H1 (cell line): ENCODE results near the gene ORAI1. TPM values are rescaled to one million over a fixed set of nuclear protein-coding genes. Genes with fewer than 3 reads are reported as not detected.

Experiments used
- CTCF ChIA-PET: fragments of 300-600 bp; sonication (Branson Sonifier 250); formaldehyde crosslinking; loops from one replicate; lab custom pipeline; 2021; ENCODE audit not compliant: partially characterized antibody; lab: Charles Lee
- POLR2A ChIA-PET: fragments of 300-600 bp; sonication (Branson Sonifier 250); formaldehyde crosslinking; loops from one replicate; lab custom pipeline; 2021; ENCODE audit warnings: inconsistent platforms; ENCODE audit not compliant: partially characterized antibody; lab: Charles Lee
- DNase-seq, 2 experiments: peaks; one replicate each; pipeline versions ENCODE4 v3.0.0 to v3.0.0-alpha.2; 2010 to 2022; ENCODE audit warnings: low spot score in 2 of 2, low read depth in 1 of 2, mixed read lengths in 1 of 2
- FAIRE-seq: peaks from 2 replicates; lab custom pipeline; 2011; peaks lifted over from hg19 to GRCh38; lab: Jason Lieb, UNC
- H2AFZ ChIP-seq: 2 replicates; pipeline ENCODE4 v1.8.1; 2012; ENCODE audit warnings: low read length, inconsistent platforms
- H2AK5ac ChIP-seq: 2 replicates; pipeline ENCODE4 v1.6.1; 2013; ENCODE audit warnings: low read depth, low read length
- H2BK120ac ChIP-seq: replicated peaks from 2 replicates; pipeline ENCODE3; 2013; ENCODE audit warnings: low read depth, low read length, inconsistent platforms
- H2BK12ac ChIP-seq: 2 replicates; pipeline ENCODE4 v1.6.1; 2013; ENCODE audit warnings: low read depth, low read length
- H2BK15ac ChIP-seq: 2 replicates; pipeline ENCODE4 v1.6.1; 2013; ENCODE audit warnings: low read length
- H2BK20ac ChIP-seq: 2 replicates; pipeline ENCODE4 v1.6.1; 2013; ENCODE audit warnings: low read length
- H2BK5ac ChIP-seq: 2 replicates; pipeline ENCODE4 v1.6.1; 2013; ENCODE audit warnings: low read depth, low read length
- H3K14ac ChIP-seq: 2 replicates; pipeline ENCODE4 v1.6.1; 2013; ENCODE audit warnings: inconsistent platforms; ENCODE audit not compliant: insufficient read length
- H3K18ac ChIP-seq: 2 replicates; pipeline ENCODE4 v1.6.1; 2013; ENCODE audit warnings: low read length; ENCODE audit errors: extremely low read depth
- H3K23ac ChIP-seq: 2 replicates; pipeline ENCODE4 v1.6.1; 2013; ENCODE audit warnings: inconsistent platforms; ENCODE audit not compliant: insufficient read length
- H3K23me2 ChIP-seq: 2 replicates; pipeline ENCODE4 v1.6.1; 2013; ENCODE audit warnings: low read depth, low read length
- H3K27ac ChIP-seq: 2 replicates; pipeline ENCODE4 v1.6.1; 2011; ENCODE audit warnings: low read depth, low read length, inconsistent platforms
- H3K27me3 ChIP-seq, 4 experiments: replicated peaks in 1 of 4; 1 replicate in 1 of 4; 2 replicates in 3 of 4; pipeline versions ENCODE4 v1.6.1 to v1.8.1; 2011 to 2013; ENCODE audit warnings: low read length in 3 of 4, mild to moderate bottlenecking in 3 of 4, inconsistent platforms in 2 of 4, mixed read lengths in 2 of 4, moderate library complexity in 1 of 4; ENCODE audit not compliant: control insufficient read depth in 3 of 4, insufficient read depth in 3 of 4; ENCODE audit errors: extremely low read depth in 1 of 4
- H3K36me3 ChIP-seq, 4 experiments: 2 replicates each; pipeline versions ENCODE4 v1.6.1 to v1.8.1; 2011 to 2013; ENCODE audit warnings: mild to moderate bottlenecking in 4 of 4, low read length in 3 of 4, moderate library complexity in 2 of 4, control low read depth in 1 of 4, inconsistent platforms in 1 of 4; ENCODE audit not compliant: insufficient read depth in 4 of 4, control insufficient read depth in 2 of 4
- H3K4ac ChIP-seq: replicated peaks from 2 replicates; pipeline ENCODE3; 2013; ENCODE audit warnings: low read length, low read depth, mixed read lengths, inconsistent platforms; ENCODE audit not compliant: insufficient read length
- H3K4me1 ChIP-seq, 4 experiments: replicated peaks in 1 of 4; 1 replicate in 1 of 4; 2 replicates in 3 of 4; pipeline versions ENCODE4 v1.6.1 to v1.8.1; 2011 to 2013; ENCODE audit warnings: low read length in 3 of 4, inconsistent platforms in 2 of 4, mixed read lengths in 1 of 4; ENCODE audit not compliant: insufficient read depth in 4 of 4, control insufficient read depth in 3 of 4
- H3K4me2 ChIP-seq, 2 experiments: 2 replicates each; pipeline versions ENCODE4 v1.6.1 to v1.8.1; 2011 to 2013; ENCODE audit warnings: low read depth in 2 of 2, low read length in 2 of 2, control low read depth in 1 of 2, inconsistent platforms in 1 of 2, mild to moderate bottlenecking in 1 of 2; ENCODE audit not compliant: insufficient read depth in 1 of 2
- H3K4me3 ChIP-seq, 4 experiments: fragments of 200-600, 300-600 bp in 1 of 4; sonication (generic), shearing (Covaris generic), sonication (Bioruptor Twin) in 1 of 4; 2 replicates each; pipeline versions ENCODE4 v1.5.1 to v1.8.1; 2011 to 2016; ENCODE audit warnings: low read length in 4 of 4, low read depth in 3 of 4, control low read depth in 2 of 4, inconsistent platforms in 2 of 4, mild to moderate bottlenecking in 2 of 4, mixed read lengths in 1 of 4, moderate library complexity in 1 of 4; ENCODE audit not compliant: insufficient read depth in 2 of 4; ENCODE audit errors: extremely low read depth in 1 of 4
- H3K56ac ChIP-seq: replicated peaks from 2 replicates; pipeline ENCODE3; 2013; ENCODE audit warnings: low read depth, mild to moderate bottlenecking, mixed read lengths, low read length, inconsistent platforms; ENCODE audit not compliant: insufficient read length
- H3K79me1 ChIP-seq: 2 replicates; pipeline ENCODE4 v1.6.1; 2013; ENCODE audit warnings: low read depth, low read length, control low read depth
- H3K79me2 ChIP-seq, 2 experiments: 2 replicates each; pipeline versions ENCODE4 v1.6.1 to v1.8.1; 2012 to 2013; ENCODE audit warnings: low read length in 2 of 2, mild to moderate bottlenecking in 2 of 2, inconsistent platforms in 1 of 2; ENCODE audit not compliant: insufficient read depth in 2 of 2, control insufficient read depth in 1 of 2
- H3K9ac ChIP-seq, 4 experiments: replicated peaks in 1 of 4; 1 replicate in 1 of 4; 2 replicates in 3 of 4; pipeline versions ENCODE4 v1.6.1 to v1.8.1; 2011 to 2013; ENCODE audit warnings: low read depth in 3 of 4, low read length in 3 of 4, control low read depth in 2 of 4, mild to moderate bottlenecking in 2 of 4, moderate library complexity in 2 of 4, inconsistent platforms in 1 of 4; ENCODE audit errors: extremely low read depth in 1 of 4
- H3K9me3 ChIP-seq, 2 experiments: 2 replicates each; pipeline versions ENCODE4 v1.6.1 to v1.8.1; 2012 to 2013; ENCODE audit warnings: mild to moderate bottlenecking in 2 of 2, moderate library complexity in 2 of 2, control low read depth in 1 of 2, inconsistent platforms in 1 of 2, low read depth in 1 of 2, low read length in 1 of 2, mixed read lengths in 1 of 2; ENCODE audit not compliant: insufficient read depth in 2 of 2
- H4K20me1 ChIP-seq, 2 experiments: replicated peaks in 1 of 2; 2 replicates each; pipeline versions ENCODE3 to v1.8.1; 2011 to 2013; ENCODE audit warnings: inconsistent platforms in 2 of 2, low read length in 2 of 2, mild to moderate bottlenecking in 1 of 2; ENCODE audit not compliant: insufficient read depth in 2 of 2, control insufficient read depth in 1 of 2
- H4K5ac ChIP-seq: 2 replicates; pipeline ENCODE4 v1.6.1; 2013; ENCODE audit warnings: low read length, low read depth, mixed read lengths, inconsistent platforms; ENCODE audit not compliant: insufficient read length
- H4K8ac ChIP-seq: 2 replicates; pipeline ENCODE4 v1.8.0; 2013; ENCODE audit warnings: mild to moderate bottlenecking, moderate library complexity, low read length, inconsistent platforms; ENCODE audit not compliant: insufficient read depth; ENCODE audit errors: extremely low read depth
- H4K91ac ChIP-seq: replicated peaks from 2 replicates; pipeline ENCODE3; 2013; ENCODE audit warnings: low read length, mixed read lengths, inconsistent platforms; ENCODE audit not compliant: insufficient read length
- ASH2L ChIP-seq: fragments of 200-600, 300-600 bp; sonication (generic); IDR thresholded peaks from one replicate; pipeline ENCODE4 v1.7.1; 2017; ENCODE audit warnings: low read length
- CHD2 ChIP-seq: IDR thresholded peaks from 2 replicates; pipeline ENCODE4 v1.6.1; 2012; ENCODE audit warnings: low read length, improper control_type of control experiment
- EP300 ChIP-seq, 2 experiments: IDR thresholded peaks; 1 replicate in 1 of 2; 2 replicates in 1 of 2; pipeline ENCODE4 v1.6.1; 2011 to 2012; ENCODE audit warnings: low read depth in 2 of 2, low read length in 2 of 2, mild to moderate bottlenecking in 2 of 2, borderline replicate concordance in 1 of 2, inconsistent platforms in 1 of 2, moderate library complexity in 1 of 2
- HDAC2 ChIP-seq, 2 experiments: fragments of 300-600 bp in 1 of 2; sonication (generic) in 1 of 2; IDR thresholded peaks; 2 replicates each; pipeline ENCODE4 v1.6.1; 2011 to 2012; ENCODE audit warnings: low read depth in 2 of 2, low read length in 2 of 2, mild to moderate bottlenecking in 2 of 2, moderate library complexity in 2 of 2, borderline replicate concordance in 1 of 2, inconsistent platforms in 1 of 2
- MAFK ChIP-seq: IDR thresholded peaks from 2 replicates; pipeline ENCODE4 v1.6.1; 2012; ENCODE audit warnings: low read depth, mild to moderate bottlenecking, improper control_type of control experiment, low read length
- RFX5 ChIP-seq: IDR thresholded peaks from 2 replicates; pipeline ENCODE4 v1.6.1; 2011; ENCODE audit warnings: low read depth, low read length, improper control_type of control experiment, borderline replicate concordance
- RXRA ChIP-seq: IDR thresholded peaks from 2 replicates; pipeline ENCODE4 v1.6.1; 2011; ENCODE audit warnings: low read depth, mild to moderate bottlenecking, low read length, moderate library complexity; ENCODE audit not compliant: insufficient read depth
- SP1 ChIP-seq: IDR thresholded peaks from 2 replicates; pipeline ENCODE4 v1.6.1; 2011; ENCODE audit warnings: low read depth, low read length
- SRF ChIP-seq: IDR thresholded peaks from 2 replicates; pipeline ENCODE4 v1.6.1; 2011; ENCODE audit warnings: mild to moderate bottlenecking, low read depth, low read length, moderate library complexity
- TBP ChIP-seq: IDR thresholded peaks from 2 replicates; pipeline ENCODE4 v1.6.1; 2011; ENCODE audit warnings: low read depth, low read length, improper control_type of control experiment
- TCF12 ChIP-seq: IDR thresholded peaks from 2 replicates; pipeline ENCODE4 v1.6.1; 2011; ENCODE audit warnings: low read depth, mild to moderate bottlenecking, low read length
- WGBS, 2 experiments: shearing (Covaris generic) in 1 of 2; methylation state at CpG; one replicate each; pipeline versions ENCODE4 v1.1.6 to v1.1.7; 2013 to 2015; ENCODE audit warnings: low lambda C conversion rate in 2 of 2, mixed read lengths in 2 of 2, inconsistent platforms in 1 of 2, low coverage in 1 of 2, missing lambda C conversion rate in 1 of 2; ENCODE audit not compliant: insufficient replicate concordance in 2 of 2, insufficient coverage in 1 of 2, insufficient read length in 1 of 2; ENCODE audit errors: extremely low coverage in 1 of 2, missing lambda C conversion rate in 1 of 2; 5-methylcytosine and 5-hydroxymethylcytosine counted together
- polyA plus RNA-seq, 7 experiments: library from polyadenylated mRNA; depleted of rRNA in 3 of 7; stranded (reverse) in 5 of 7; unstranded in 2 of 7; fragments of >200 nt in 5 of 7; fragments of 200-250 nt in 2 of 7; gene quantifications; 1 replicate in 5 of 7; 2 replicates in 1 of 7; 4 replicates in 1 of 7; pipeline versions ENCODE4 v1.2.1 to v1.2.3, GENCODE V29; 2011 to 2013; ENCODE audit warnings: missing spikeins in 2 of 7, mixed read lengths in 2 of 7
- total RNA-seq: library from RNA; stranded (reverse); fragmentation: NEBNext Ultra II Directional; extraction: Animal tissue kit (Norgen Biotek cat#: 25700); gene quantifications from 2 replicates; pipeline ENCODE4 v1.2.1, GENCODE V29; 2021
- TF ChIP-seq, protein P1 (sequence below), 3 experiments: IDR thresholded peaks; 1 replicate in 2 of 3; 2 replicates in 1 of 3; pipeline versions ENCODE4 v1.5.1 to v1.6.1; 2011; ENCODE audit warnings: low read length in 3 of 3, mild to moderate bottlenecking in 3 of 3, inconsistent platforms in 2 of 3, low read depth in 1 of 3, moderate library complexity in 1 of 3; ENCODE audit not compliant: insufficient read depth in 1 of 3; ENCODE audit errors: control extremely low read depth in 1 of 3

ORAI1 gene
- total and polyA plus RNA-seq, 2 of the 8 experiments (the other 6 are each of a cell fraction or from before 2014, with no cell fraction given): 29.9 to 71.5 TPM

GRCh38 chr12:121641343-121641630 lies 15.0 kb downstream of the ORAI1 start:
- Histone ChIP-seq H3K4me1 (peaks cover 0 to 3% (median 0%) of the 10 kb centered on the region in 4 experiments; a peak in 1 of 7 replicates), H2BK12ac (no peak overlapping the region), H2BK120ac (no peak overlapping the region), H3K56ac (no peak overlapping the region), H3K79me1 (peaks cover 20% of the 10 kb centered on the region), H4K20me1 (peaks cover 0 to 16% of the 10 kb centered on the region in 2 experiments), H3K4me3 (no peak overlapping the region), H3K4me2 (no peak overlapping the region), H4K91ac (no peak overlapping the region), H3K14ac (no peak overlapping the region), H3K23me2 (no peaks in the 10 kb centered on the region), H3K27me3 (no peaks in the 10 kb centered on the region), H3K9ac (no peak overlapping the region), H3K4ac (no peak overlapping the region), H2BK5ac (peak overlapping the region; percentile 73; the same call in 1 of the 2 replicates), H2BK15ac (no peak overlapping the region), H3K9me3 (no peaks in the 10 kb centered on the region), H2AK5ac (no peak overlapping the region), H3K27ac (no peak overlapping the region), H3K23ac (no peak overlapping the region), H2AFZ (no peak overlapping the region), H3K36me3 (peaks cover 0 to 13% (median 3%) of the 10 kb centered on the region in 4 experiments; a peak in 2 of 8 replicates), H3K18ac (no peak overlapping the region), H4K5ac (no peak overlapping the region), H2BK20ac (no peak overlapping the region), H4K8ac (no peak overlapping the region; the same call in 1 of the 2 replicates), H3K79me2 (peaks cover 0 to 27% of the 10 kb centered on the region in 2 experiments; a peak in 3 of 4 replicates)
- ChIA-PET POLR2A (interaction anchor here (1.0 to 9.8 kb wide), 10 partner anchors 8 to 81 kb away, joined by 3 to 70 read pairs (median 5); partner anchors contain the start of gene ORAI1), CTCF (interaction anchor here (0.6 to 3.0 kb wide), 6 partner anchors 10 to 153 kb away, joined by 3 to 17 read pairs (median 4); partner anchors contain the start of genes MORN3 and RHOF)
- no peak for FAIRE-seq
- DNase-seq: no peak
- 96% methylated on average over 18 of the region's 18 CpGs; no CpG with 5 or more reads in 1 of the 2 experiments for WGBS, 2 experiments
- TF ChIP-seq MAFK: no peak
- no peak for TF ChIP-seq TCF12
- no peak for TF ChIP-seq HDAC2 (IDR thresholded peaks at IDR 0.05; ENCODE audit: borderline replicate concordance in 1 of 2, low read depth in 2 of 2, low read length in 2 of 2)
- TF ChIP-seq TBP: no peak
- TF ChIP-seq EP300 (IDR thresholded peaks at IDR 0.05; ENCODE audit: borderline replicate concordance in 1 of 2, low read depth in 2 of 2, low read length in 2 of 2): no peak
- no peak for TF ChIP-seq SP1
- TF ChIP-seq CHD2: no peak
- TF ChIP-seq RXRA: no peak
- TF ChIP-seq SRF: no peak
- TF ChIP-seq, protein P1, sequence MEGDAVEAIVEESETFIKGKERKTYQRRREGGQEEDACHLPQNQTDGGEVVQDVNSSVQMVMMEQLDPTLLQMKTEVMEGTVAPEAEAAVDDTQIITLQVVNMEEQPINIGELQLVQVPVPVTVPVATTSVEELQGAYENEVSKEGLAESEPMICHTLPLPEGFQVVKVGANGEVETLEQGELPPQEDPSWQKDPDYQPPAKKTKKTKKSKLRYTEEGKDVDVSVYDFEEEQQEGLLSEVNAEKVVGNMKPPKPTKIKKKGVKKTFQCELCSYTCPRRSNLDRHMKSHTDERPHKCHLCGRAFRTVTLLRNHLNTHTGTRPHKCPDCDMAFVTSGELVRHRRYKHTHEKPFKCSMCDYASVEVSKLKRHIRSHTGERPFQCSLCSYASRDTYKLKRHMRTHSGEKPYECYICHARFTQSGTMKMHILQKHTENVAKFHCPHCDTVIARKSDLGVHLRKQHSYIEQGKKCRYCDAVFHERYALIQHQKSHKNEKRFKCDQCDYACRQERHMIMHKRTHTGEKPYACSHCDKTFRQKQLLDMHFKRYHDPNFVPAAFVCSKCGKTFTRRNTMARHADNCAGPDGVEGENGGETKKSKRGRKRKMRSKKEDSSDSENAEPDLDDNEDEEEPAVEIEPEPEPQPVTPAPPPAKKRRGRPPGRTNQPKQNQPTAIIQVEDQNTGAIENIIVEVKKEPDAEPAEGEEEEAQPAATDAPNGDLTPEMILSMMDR (IDR thresholded peaks at IDR 0.05; ENCODE audit: control extremely low read depth in 1 of 3, insufficient read depth in 1 of 3, low read depth in 1 of 3, low read length in 3 of 3): no peak
- TF ChIP-seq ASH2L: no peak
- no peak for TF ChIP-seq RFX5
